Spleen (tissue), 11 donors: ENCODE data around the gene MYO5A. TPM values are rescaled to one million over a fixed set of nuclear protein-coding genes. Genes with fewer than 3 reads are reported as not detected.
"Not testable (repeated sequence)": the region's sequence is repeated elsewhere in the genome, so short reads cannot be mapped to it uniquely, and the experiment has no call there.

Experiments used
- DNase-seq: peaks from one replicate; pipeline ENCODE4 v3.0.0-alpha.2; 2020
- H3K27ac ChIP-seq, 8 donors: fragments of 200-600 bp; sonication (generic) in 7 of 8; 1 replicate in 4 of 8; 2 replicates in 4 of 8; pipeline versions ENCODE4 v1.5.0 to v1.8.0; 2016 to 2021; ENCODE audit warnings: inconsistent platforms in 4 of 8, mild to moderate bottlenecking in 4 of 8, moderate library complexity in 1 of 8
- H3K27me3 ChIP-seq, 7 donors: fragments of 200-600 bp; sonication (generic) in 6 of 7; replicated peaks in 1 of 7; 1 replicate in 4 of 7; 2 replicates in 3 of 7; pipeline versions ENCODE4 v1.5.0 to v1.8.0; 2016 to 2021; ENCODE audit warnings: inconsistent platforms in 3 of 7, mild to moderate bottlenecking in 1 of 7
- H3K36me3 ChIP-seq, 6 donors: fragments of 200-600 bp; sonication (generic) in 5 of 6; 1 replicate in 4 of 6; 2 replicates in 2 of 6; pipeline versions ENCODE4 v1.5.0 to v1.8.0; 2016 to 2021; ENCODE audit warnings: inconsistent platforms in 2 of 6
- H3K4me1 ChIP-seq, 6 donors: fragments of 200-600 bp; sonication (generic) in 5 of 6; 1 replicate in 3 of 6; 2 replicates in 3 of 6; pipeline versions ENCODE4 v1.5.0 to v1.8.0; 2016 to 2021; ENCODE audit warnings: inconsistent platforms in 3 of 6
- H3K4me3 ChIP-seq, 8 donors: fragments of 200-600 bp; sonication (generic) in 7 of 8; 1 replicate in 4 of 8; 2 replicates in 4 of 8; pipeline versions ENCODE4 v1.5.0 to v1.8.0; 2016 to 2021; ENCODE audit warnings: inconsistent platforms in 4 of 8, mild to moderate bottlenecking in 4 of 8, moderate library complexity in 2 of 8
- H3K9me3 ChIP-seq, 8 donors: fragments of 200-600 bp; sonication (generic) in 7 of 8; 1 replicate in 4 of 8; 2 replicates in 4 of 8; pipeline versions ENCODE4 v1.5.0 to v1.8.0; 2016 to 2021; ENCODE audit warnings: inconsistent platforms in 4 of 8
- POLR2A ChIP-seq, 3 donors: fragments of 450-650 bp; IDR thresholded peaks; one replicate each; pipeline ENCODE4 v1.5.1; 2017; ENCODE audit warnings: antibody characterized with exemption in 3 of 3, mild to moderate bottlenecking in 1 of 3
- POLR2AphosphoS5 ChIP-seq, 3 donors: sonication (generic); formaldehyde crosslinking; IDR thresholded peaks; one replicate each; pipeline ENCODE4 v1.5.1; 2017; ENCODE audit warnings: antibody characterized with exemption in 3 of 3
- WGBS, 5 donors: extraction: QIAGEN DNeasy Blood & Tissue Kit in 3 of 5; methylation state at CpG; one replicate each; pipeline versions ENCODE4 v1.1.5 to v1.1.7; 2013 to 2018; 5-methylcytosine and 5-hydroxymethylcytosine counted together
- intact Hi-C: fragments of 100-400 bp; cut with DNase I; formaldehyde crosslinking; loops from one replicate; pipeline ENCODE4 v1.15.0; 2023; ENCODE audit warnings: low total_unique reads
- polyA plus RNA-seq, 3 donors: library from polyadenylated mRNA; stranded (reverse); fragments of 200-250 nt; gene quantifications; one replicate each; pipeline ENCODE4 v1.2.1, GENCODE V29; 2013
- total RNA-seq, 7 donors: library from RNA; depleted of rRNA in 3 of 7; stranded (reverse); fragments of >200 nt in 3 of 7; fragmentation: NEBNext Ultra II Directional in 4 of 7; extraction: Animal tissue kit (Norgen Biotek cat#: 25700) in 4 of 7; gene quantifications; one replicate each; pipeline versions ENCODE4 v1.1.0 to v1.2.1, GENCODE V29; 2016 to 2021
- TF ChIP-seq, protein P1 (sequence below), 11 experiments: fragments of 200-600 bp in 7 of 11; fragments of 450-650 bp in 4 of 11; sonication (generic) in 4 of 11; IDR thresholded peaks in 8 of 11; conservative IDR thresholded peaks in 3 of 11; 1 replicate in 7 of 11; 2 replicates in 4 of 11; pipeline versions ENCODE4 v1.4.0 to v1.8.0; 2016 to 2021; ENCODE audit warnings: antibody characterized with exemption in 11 of 11, inconsistent platforms in 4 of 11, mild to moderate bottlenecking in 1 of 11
- donor health status: healthy with polysubstance abuse.
- donor health status: DM: no; HTN: no; CAD: no; lungs with moderate emphysema.
- donor health status: DM: no; HTN: no; CAD: no.
- donor health status: Bipolar disorder and iron deficiency.
- donor health status: healthy.
- donor health status: DM: no; HTN: no; CAD: no.
- donor health status: DM: yes; HTN: yes; CAD: no.

The MYO5A gene
- total and polyA plus RNA-seq, 10 donors: 4.7 to 48.3 (median 35.4) TPM

DNA sequence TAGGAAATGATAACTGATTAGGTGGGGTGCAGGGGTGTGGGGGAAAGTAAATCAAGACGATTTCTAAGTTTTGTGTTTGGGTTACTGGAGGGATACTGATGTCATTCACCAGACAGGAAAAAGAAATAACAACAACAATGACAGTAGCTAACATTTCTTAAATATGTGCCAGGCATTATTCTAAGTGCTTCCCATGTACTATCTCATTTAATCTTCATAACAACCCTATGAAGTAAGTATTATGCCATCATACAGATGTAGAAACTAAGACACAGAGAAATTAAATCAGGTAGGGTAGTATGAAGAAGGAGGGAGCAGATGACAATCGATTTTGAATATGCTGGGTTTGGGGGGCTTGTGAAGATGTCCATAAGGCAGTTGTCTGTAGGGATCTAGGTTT, 13.3 kb downstream of the MYO5A start:
- Histone ChIP-seq H3K4me1 (peaks cover 0 to 74% (median 11%) of the 10 kb centered on the region in 6 donors), H3K9me3 (no peaks in the 10 kb centered on the region), H3K27ac (no peak overlapping the region), H3K36me3 (no peaks in the 10 kb centered on the region), H3K4me3 (no peak overlapping the region), H3K27me3 (no peaks in the 10 kb centered on the region)
- TF ChIP-seq POLR2AphosphoS5 (IDR thresholded peaks at IDR 0.05) (no peak), POLR2A (IDR thresholded peaks at IDR 0.05) (no peak)
- TF ChIP-seq, protein P1, sequence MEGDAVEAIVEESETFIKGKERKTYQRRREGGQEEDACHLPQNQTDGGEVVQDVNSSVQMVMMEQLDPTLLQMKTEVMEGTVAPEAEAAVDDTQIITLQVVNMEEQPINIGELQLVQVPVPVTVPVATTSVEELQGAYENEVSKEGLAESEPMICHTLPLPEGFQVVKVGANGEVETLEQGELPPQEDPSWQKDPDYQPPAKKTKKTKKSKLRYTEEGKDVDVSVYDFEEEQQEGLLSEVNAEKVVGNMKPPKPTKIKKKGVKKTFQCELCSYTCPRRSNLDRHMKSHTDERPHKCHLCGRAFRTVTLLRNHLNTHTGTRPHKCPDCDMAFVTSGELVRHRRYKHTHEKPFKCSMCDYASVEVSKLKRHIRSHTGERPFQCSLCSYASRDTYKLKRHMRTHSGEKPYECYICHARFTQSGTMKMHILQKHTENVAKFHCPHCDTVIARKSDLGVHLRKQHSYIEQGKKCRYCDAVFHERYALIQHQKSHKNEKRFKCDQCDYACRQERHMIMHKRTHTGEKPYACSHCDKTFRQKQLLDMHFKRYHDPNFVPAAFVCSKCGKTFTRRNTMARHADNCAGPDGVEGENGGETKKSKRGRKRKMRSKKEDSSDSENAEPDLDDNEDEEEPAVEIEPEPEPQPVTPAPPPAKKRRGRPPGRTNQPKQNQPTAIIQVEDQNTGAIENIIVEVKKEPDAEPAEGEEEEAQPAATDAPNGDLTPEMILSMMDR (IDR thresholded peaks at IDR 0.05 in 8 of 11, conservative IDR thresholded peaks at IDR 0.05 in 3 of 11): no peak
- 81 to 89% (median 83%) methylated on average over 2 of the region's 2 CpGs for WGBS, 5 donors
- intact Hi-C loops: no loop called here
- DNase-seq: no peak

DNA sequence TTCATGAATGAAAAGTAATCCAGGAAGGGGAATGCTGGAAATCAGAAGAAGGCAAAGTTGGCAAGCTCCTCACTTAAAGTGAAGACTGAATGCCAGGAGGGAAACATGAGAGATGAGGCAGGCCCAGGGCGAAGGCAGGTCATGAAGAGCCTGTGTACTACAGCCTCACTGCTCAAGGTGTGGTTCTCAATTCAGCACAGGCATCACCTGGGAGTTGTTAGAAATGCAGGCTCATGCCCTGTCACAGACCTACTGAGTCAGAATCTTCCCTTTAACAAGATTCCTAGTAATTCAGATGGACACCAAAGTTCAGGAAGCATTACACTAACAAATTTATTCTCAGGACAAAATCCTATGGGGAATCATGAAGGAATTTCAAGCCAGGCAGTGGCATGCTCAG, 14.2 kb downstream of the MYO5A start:
- H3K27me3 ChIP-seq: no peaks in the 10 kb centered on the region
- peaks cover 0 to 73% (median 14%) of the 10 kb centered on the region in 6 donors for H3K4me1 ChIP-seq
- no peaks in the 10 kb centered on the region for H3K36me3 ChIP-seq
- no peak for DNase-seq
- intact Hi-C loops: no loop called here
- H3K4me3 ChIP-seq: no peak overlapping the region
- no peaks in the 10 kb centered on the region for H3K9me3 ChIP-seq
- TF ChIP-seq, protein P1 (IDR thresholded peaks at IDR 0.05 in 8 of 11, conservative IDR thresholded peaks at IDR 0.05 in 3 of 11): no peak
- TF ChIP-seq POLR2A (IDR thresholded peaks at IDR 0.05) (no peak), POLR2AphosphoS5 (IDR thresholded peaks at IDR 0.05) (no peak)
- no peak overlapping the region for H3K27ac ChIP-seq
- 91 to 100% (median 93%) methylated on average over 1 of the region's 1 CpG for WGBS, 5 donors

GRCh38 chr15:52512869-52513268, 15.8 kb downstream of the MYO5A start:
- H3K9me3 ChIP-seq, H3K4me3 ChIP-seq, intact Hi-C loops, H3K27ac ChIP-seq, DNase-seq, H3K36me3 ChIP-seq, H3K27me3 ChIP-seq: not testable (repeated sequence)
- 82 to 93% (median 93%) methylated on average over 8 of the region's 8 CpGs for WGBS, 5 donors
- H3K4me1 ChIP-seq: peaks cover 0 to 69% (median 0%) of the 10 kb centered on the region in 6 donors

- Histone ChIP-seq H3K36me3 (no peaks in the 10 kb centered on the region), H3K4me3 (no peak overlapping the region), H3K4me1 (peaks cover 0 to 69% (median 3%) of the 10 kb centered on the region in 6 donors), H3K9me3 (no peaks in the 10 kb centered on the region), H3K27me3 (no peaks in the 10 kb centered on the region), H3K27ac (no peak overlapping the region)
- no peak for DNase-seq
- WGBS, 5 donors: 71 to 91% (median 85%) methylated on average over 2 of the region's 2 CpGs
- TF ChIP-seq POLR2AphosphoS5 (IDR thresholded peaks at IDR 0.05) (no peak), POLR2A (IDR thresholded peaks at IDR 0.05) (no peak)
- TF ChIP-seq, protein P1 (IDR thresholded peaks at IDR 0.05 in 8 of 11, conservative IDR thresholded peaks at IDR 0.05 in 3 of 11): no peak
- intact Hi-C loops: no loop called here
These were observed 17.6 kb downstream of the MYO5A start for GRCh38 chr15:52511084-52511483.
